ENCODE results near the gene EGLN3. TPM values are rescaled to one million over a fixed set of nuclear protein-coding genes. Genes with fewer than 3 reads are reported as not detected.

Gene EGLN3
- total and polyA plus RNA-seq, 2 donors (not counting 3 experiments of a cell fraction or from before 2014, with no cell fraction given): 0.20 TPM; not detected in 1

- no peaks in the 10 kb centered on the region for H3K79me2 ChIP-seq (ENCODE audit: control insufficient read depth, insufficient read depth, low read length)
- H2AFZ ChIP-seq (ENCODE audit: low read depth, low read length): no peak overlapping the region
- H3K9me1 ChIP-seq (replicated peaks; ENCODE audit: control insufficient read depth, extremely low read depth, insufficient read depth, low read length): no peaks in the 10 kb centered on the region
- no peaks in the 10 kb centered on the region for H3K9me3 ChIP-seq (replicated peaks; ENCODE audit: control insufficient read depth, insufficient read depth, low read length)
- no peak overlapping the region for H3K4me2 ChIP-seq (ENCODE audit: insufficient read depth, low read length)
- TF ChIP-seq MYC (IDR thresholded peaks at IDR 0.05; ENCODE audit: low read depth, low read length) (no peak), MAX (IDR thresholded peaks at IDR 0.05; ENCODE audit: insufficient read depth, insufficient read length) (no peak), POLR2AphosphoS5 (IDR thresholded peaks at IDR 0.05; ENCODE audit: insufficient read depth, low read depth, low read length) (no peak), CTCF (IDR thresholded peaks at IDR 0.05; ENCODE audit: extremely low read depth in 1 of 2, insufficient read depth in 1 of 2, low read depth in 1 of 2, low read length in 2 of 2) (no peak), FOS (IDR thresholded peaks at IDR 0.05; ENCODE audit: borderline replicate concordance, insufficient read depth, low read length) (no peak), POLR2A (IDR thresholded peaks at IDR 0.05; ENCODE audit: low read depth, low read length) (no peak), JUN (IDR thresholded peaks at IDR 0.05; ENCODE audit: borderline replicate concordance, insufficient read depth, insufficient read length, low read depth) (no peak), EZH2 (IDR thresholded peaks at IDR 0.05; ENCODE audit: borderline replicate concordance, low read depth, low read length, severe bottlenecking) (no peak), GATA2 (IDR thresholded peaks at IDR 0.05; ENCODE audit: insufficient read depth, insufficient read length, low read depth, low read length) (no peak)
- DNase-seq (ENCODE audit: low read depth, low spot score) (no peak), FAIRE-seq (no peak)
- no peak overlapping the region for H3K4me3 ChIP-seq (replicated peaks in 1 of 3; ENCODE audit: insufficient read depth in 1 of 3, low read depth in 1 of 3, low read length in 3 of 3)
- no peaks in the 10 kb centered on the region for H4K20me1 ChIP-seq (replicated peaks; ENCODE audit: control insufficient read depth, extremely low read depth, insufficient read depth, low read length)
- POLR2A ChIA-PET: no interaction called here
- H3K36me3 ChIP-seq (ENCODE audit: control insufficient read depth in 2 of 2, extremely low read depth in 1 of 2, insufficient read depth in 2 of 2, low read length in 2 of 2): no peaks in the 10 kb centered on the region
- no peak overlapping the region for H3K27ac ChIP-seq (ENCODE audit: insufficient read depth, low read depth, low read length)
- dilution Hi-C loops (cut with MboI; ENCODE audit: extremely low pct_ligation_motif_present, low sequenced_read_pairs) (no loop called here), intact Hi-C loops (cut with micrococcal nuclease) (no loop called here)
- H3K27me3 ChIP-seq (ENCODE audit: control insufficient read depth in 2 of 2, insufficient read depth in 2 of 2, low read length in 2 of 2): peaks cover 0 to 2% of the 10 kb centered on the region in 2 experiments
- BruUV-seq (replicated peaks): no TSS peak
- H3K4me1 ChIP-seq (ENCODE audit: control insufficient read depth, extremely low read depth, insufficient read depth, low read length): no peaks in the 10 kb centered on the region
- no peak overlapping the region for H3K9ac ChIP-seq (replicated peaks; ENCODE audit: extremely low read depth, insufficient read depth, low read length)
- CTCF ChIA-PET: no interaction called here
Measured at GRCh38 chr14:33987565-33988080, 36.7 kb upstream of the EGLN3 start.

Data from endothelial cell of umbilical vein (primary cell).